Left ventricle myocardium inferior (tissue), 1 donor: Measurements from ENCODE around the gene SLC7A14. TPM values are rescaled to one million over a fixed set of nuclear protein-coding genes. Genes with fewer than 3 reads are reported as not detected.
A peak's percentile ranks its signal among the peaks of the same experiment; 100 is the strongest.

Source experiments
- DNase-seq: peaks from one replicate; pipeline ENCODE4 v3.0.0-alpha.2; 2020
- H3K27ac ChIP-seq: fragments of 200-600 bp; replicated peaks from 2 replicates; pipeline ENCODE4 v1.8.0; 2021
- H3K27me3 ChIP-seq: fragments of 200-600 bp; 2 replicates; pipeline ENCODE4 v1.8.0; 2021; ENCODE audit warnings: low read depth
- H3K36me3 ChIP-seq: fragments of 200-600 bp; 2 replicates; pipeline ENCODE4 v1.8.0; 2021
- H3K4me1 ChIP-seq: fragments of 200-600 bp; 2 replicates; pipeline ENCODE4 v1.8.0; 2021
- H3K4me3 ChIP-seq: fragments of 200-600 bp; 2 replicates; pipeline ENCODE4 v1.8.0; 2021; ENCODE audit warnings: mild to moderate bottlenecking, moderate library complexity
- H3K9me3 ChIP-seq: fragments of 200-600 bp; replicated peaks from 2 replicates; pipeline ENCODE4 v1.8.0; 2021
- CTCF ChIP-seq: fragments of 200-600 bp; IDR thresholded peaks from 2 replicates; pipeline ENCODE4 v1.8.0; 2021; ENCODE audit warnings: antibody characterized with exemption, mild to moderate bottlenecking, borderline replicate concordance
- intact Hi-C: fragments of 100-400 bp; cut with micrococcal nuclease; formaldehyde crosslinking; loops from one replicate; pipeline ENCODE4 v1.11.0; 2022
- total RNA-seq: library from RNA; stranded (reverse); fragmentation: NEBNext Ultra II Directional; extraction: Animal tissue kit (Norgen Biotek cat#: 25700); gene quantifications from one replicate; pipeline ENCODE4 v1.2.1, GENCODE V29; 2021
- donor health status: DM: no; HTN: yes; CAD: no; lungs with severe emphysema.

SLC7A14 gene
- total RNA-seq, 1 donor from 2014 or later, result not detected

GRCh38 chr3:170425491-170426239, 160.2 kb downstream of the SLC7A14 start:
- DNase-seq, result no peak
- Histone ChIP-seq H3K36me3 (no peaks in the 10 kb centered on the region), H3K4me1 (peaks cover 9% of the 10 kb centered on the region), H3K9me3 (no peaks in the 10 kb centered on the region), H3K27ac (peak overlapping the region; percentile 34), H3K27me3 (no peaks in the 10 kb centered on the region), H3K4me3 (no peak overlapping the region)
- no peak for TF ChIP-seq CTCF
- intact Hi-C loops, result no loop called here

GRCh38 chr3:170424879-170425278, 161.0 kb downstream of the SLC7A14 start:
- no peak for DNase-seq
- intact Hi-C loops, result no loop called here
- H3K27ac ChIP-seq, result no peak overlapping the region
- no peak for TF ChIP-seq CTCF
- no peak overlapping the region for H3K4me3 ChIP-seq
- H3K9me3 ChIP-seq, result no peaks in the 10 kb centered on the region
- peaks cover 17% of the 10 kb centered on the region for H3K4me1 ChIP-seq
- H3K27me3 ChIP-seq, result peaks cover 2% of the 10 kb centered on the region
- H3K36me3 ChIP-seq, result no peaks in the 10 kb centered on the region

GRCh38 chr3:170423001-170423615, 162.8 kb downstream of the SLC7A14 start:
- Histone ChIP-seq H3K27me3 (peaks cover 20% of the 10 kb centered on the region), H3K4me3 (no peak overlapping the region), H3K36me3 (no peaks in the 10 kb centered on the region), H3K27ac (peak overlapping the region; percentile 46), H3K4me1 (peaks cover 35% of the 10 kb centered on the region), H3K9me3 (no peaks in the 10 kb centered on the region)
- DNase-seq, result no peak
- intact Hi-C loops, result no loop called here
- TF ChIP-seq CTCF, result no peak

GRCh38 chr3:170421758-170422157, 164.1 kb downstream of the SLC7A14 start:
- H3K27ac ChIP-seq, result peak overlapping the region; percentile 70
- peaks cover 34% of the 10 kb centered on the region for H3K27me3 ChIP-seq
- H3K4me3 ChIP-seq, result peak overlapping the region; percentile 70
- intact Hi-C loops, result no loop called here
- peaks cover 37% of the 10 kb centered on the region for H3K4me1 ChIP-seq
- TF ChIP-seq CTCF, result no peak
- no peaks in the 10 kb centered on the region for H3K9me3 ChIP-seq
- DNase-seq, result no peak
- H3K36me3 ChIP-seq, result no peaks in the 10 kb centered on the region

GRCh38 chr3:170421111-170421641, 164.7 kb downstream of the SLC7A14 start:
- TF ChIP-seq CTCF, result no peak
- H3K4me1 ChIP-seq, result peaks cover 37% of the 10 kb centered on the region
- no peaks in the 10 kb centered on the region for H3K9me3 ChIP-seq
- H3K27me3 ChIP-seq, result peaks cover 39% of the 10 kb centered on the region
- intact Hi-C loops, result no loop called here
- H3K36me3 ChIP-seq, result no peaks in the 10 kb centered on the region
- H3K4me3 ChIP-seq, result peak overlapping the region; percentile 70
- H3K27ac ChIP-seq, result peak overlapping the region; percentile 70
- DNase-seq, result peak; percentile 21
